ENCODE results near the gene LRRC27. TPM values are rescaled to one million over a fixed set of nuclear protein-coding genes. Genes with fewer than 3 reads are reported as not detected.
A peak's percentile ranks its signal among the peaks of the same experiment; 100 is the strongest.

LRRC27 gene
- total and polyA plus RNA-seq, 2 of the 4 experiments (the other 2 are of a cell fraction) = 3.8 to 5.3 TPM

DNA sequence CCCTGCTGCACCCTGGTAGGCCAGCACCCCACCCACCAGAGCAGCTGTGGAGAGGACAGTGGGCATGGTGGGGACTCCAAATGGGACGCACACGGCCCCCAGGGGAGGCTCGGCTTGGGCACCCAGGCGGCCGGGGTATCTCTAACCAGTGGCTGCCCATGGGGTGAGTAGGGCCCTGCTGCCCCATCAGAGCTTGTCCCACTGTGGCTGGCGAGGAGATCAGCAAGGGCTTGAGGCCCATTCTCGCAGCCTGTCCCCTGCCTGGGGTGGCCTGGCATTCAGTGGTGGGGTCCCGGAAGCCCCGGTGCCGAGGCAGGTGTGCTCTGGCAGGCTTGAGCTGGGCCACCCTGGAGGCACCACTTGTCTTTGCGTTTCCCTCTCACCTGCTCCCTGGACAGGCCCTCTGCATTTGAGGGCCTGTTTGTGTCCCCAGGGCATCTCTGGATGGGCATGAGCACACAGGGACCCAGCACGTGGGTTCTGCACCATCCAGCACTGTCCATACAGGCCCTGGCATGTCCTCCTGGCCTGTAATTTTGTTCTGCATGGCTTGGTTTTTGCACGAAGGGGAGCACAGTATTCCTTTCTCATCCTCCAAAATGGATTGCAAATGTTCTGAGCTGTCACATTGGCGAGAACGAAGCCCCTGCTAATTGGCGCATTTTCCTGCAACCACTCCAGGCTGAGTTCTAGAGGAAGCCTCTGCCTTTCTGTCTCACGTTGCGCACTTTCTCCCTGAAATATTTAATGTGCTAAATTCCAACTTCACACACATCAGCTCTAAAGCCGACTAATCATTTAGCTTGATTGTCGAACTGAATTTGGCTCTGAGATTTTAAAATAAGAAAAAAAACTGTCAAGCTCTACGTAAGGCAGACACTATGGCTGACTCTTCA, 92.2 kb downstream of the LRRC27 start (continued):
- TF ChIP-seq BHLHE40 (IDR thresholded peaks at IDR 0.05; ENCODE audit: low read depth, low read length) (no peak), NFE2L2 (IDR thresholded peaks at IDR 0.05; ENCODE audit: low read depth, low read length) (no peak)

- no peak overlapping the region for H3K23ac ChIP-seq (ENCODE audit: low read depth, low read length)
- no peak overlapping the region for H4K91ac ChIP-seq (ENCODE audit: insufficient read depth, low read depth, low read length)
- no peak overlapping the region for H3K4me2 ChIP-seq (ENCODE audit: low read depth, low read length)
- no peak overlapping the region for H3K4ac ChIP-seq (ENCODE audit: low read depth, low read length)
- H3K9me3 ChIP-seq (ENCODE audit: control insufficient read depth, insufficient read depth, low read length) = no peaks in the 10 kb centered on the region
- no peak overlapping the region for H2AK9ac ChIP-seq (replicated peaks; ENCODE audit: low read depth, low read length, poor library complexity)
- H2AK5ac ChIP-seq (ENCODE audit: low read depth, low read length) = no peak overlapping the region
- dilution Hi-C loops (cut with HindIII; ENCODE audit: low sequenced_read_pairs, unreplicated experiment) (no loop called here), intact Hi-C loops (cut with micrococcal nuclease) (no loop called here), in situ Hi-C loops (cut with MboI; ENCODE audit: low sequenced_read_pairs) (no loop called here)
- H3K4me1 ChIP-seq (ENCODE audit: control insufficient read depth, insufficient read depth, low read length) = peaks cover 8% of the 10 kb centered on the region
- no peaks in the 10 kb centered on the region for H3K36me3 ChIP-seq (ENCODE audit: control insufficient read depth, insufficient read depth, low read length)
- peaks cover 8% of the 10 kb centered on the region for H3K9me1 ChIP-seq (ENCODE audit: insufficient read depth, low read length)
- no peaks in the 10 kb centered on the region for H3K27me3 ChIP-seq (ENCODE audit: control insufficient read depth, insufficient read depth, low read length)
- 97% methylated on average over 32 of the region's 61 CpGs; no CpG with 5 or more reads in 1 of the 2 experiments for WGBS, 2 experiments (ENCODE audit: extremely low coverage in 2 of 2, insufficient read length in 1 of 2)
- no peak overlapping the region for H4K5ac ChIP-seq (ENCODE audit: low read depth, low read length)
- POLR2A ChIA-PET (ENCODE audit: unreplicated experiment) = no interaction called here
- no peak overlapping the region for H2BK5ac ChIP-seq (ENCODE audit: low read depth, low read length, poor library complexity, severe bottlenecking)
- H3K56ac ChIP-seq (ENCODE audit: extremely low read depth, insufficient read depth, low read length) = no peak overlapping the region
- CTCF ChIA-PET = no interaction called here
- no peak overlapping the region for H2BK20ac ChIP-seq (ENCODE audit: low read depth, low read length)
- no peak overlapping the region for H3K4me3 ChIP-seq (ENCODE audit: insufficient read depth, low read depth, low read length)
- peak overlapping the region; percentile 55 for H2AFZ ChIP-seq (replicated peaks; ENCODE audit: low read length, poor library complexity)
- H2BK15ac ChIP-seq (ENCODE audit: low read depth, low read length) = no peak overlapping the region
- BruUV-seq (replicated peaks) = no TSS peak
- H3K27ac ChIP-seq (ENCODE audit: insufficient read depth, low read length) = no peak overlapping the region
- H2BK120ac ChIP-seq (ENCODE audit: low read depth, low read length) = no peak overlapping the region
- H3K14ac ChIP-seq (replicated peaks; ENCODE audit: low read depth, low read length) = no peak overlapping the region
- H4K8ac ChIP-seq (ENCODE audit: low read depth in 2 of 2, low read length in 2 of 2) = no peak overlapping the region
- H4K20me1 ChIP-seq (ENCODE audit: insufficient read depth, low read length) = no peaks in the 10 kb centered on the region
- H3K9ac ChIP-seq (ENCODE audit: low read depth, low read length) = no peak overlapping the region
- H3K79me1 ChIP-seq (ENCODE audit: low read depth in 1 of 2, low read length in 2 of 2) = peaks cover 0 to 5% of the 10 kb centered on the region in 2 experiments; a peak in 1 of 4 replicates
- ATAC-seq (ENCODE audit: low read depth) = no peak
- no peak overlapping the region for H3K18ac ChIP-seq (ENCODE audit: low read depth, low read length)
- DNase-seq = no peak
- no peak for TF ChIP-seq MXI1 (IDR thresholded peaks at IDR 0.05; ENCODE audit: borderline replicate concordance, low read depth, low read length)
- no peak for TF ChIP-seq MAZ (IDR thresholded peaks at IDR 0.05; ENCODE audit: borderline replicate concordance, low read depth, low read length)
- TF ChIP-seq RAD21 (IDR thresholded peaks at IDR 0.05; ENCODE audit: low read length) = no peak
- TF ChIP-seq RFX5 (IDR thresholded peaks at IDR 0.05; ENCODE audit: low read depth, low read length) = no peak
- no peak for TF ChIP-seq RCOR1 (IDR thresholded peaks at IDR 0.05; ENCODE audit: insufficient replicate concordance, low read length)
- TF ChIP-seq NFE2L2 (IDR thresholded peaks at IDR 0.05; ENCODE audit: low read depth, low read length) = no peak
- TF ChIP-seq, protein P1, sequence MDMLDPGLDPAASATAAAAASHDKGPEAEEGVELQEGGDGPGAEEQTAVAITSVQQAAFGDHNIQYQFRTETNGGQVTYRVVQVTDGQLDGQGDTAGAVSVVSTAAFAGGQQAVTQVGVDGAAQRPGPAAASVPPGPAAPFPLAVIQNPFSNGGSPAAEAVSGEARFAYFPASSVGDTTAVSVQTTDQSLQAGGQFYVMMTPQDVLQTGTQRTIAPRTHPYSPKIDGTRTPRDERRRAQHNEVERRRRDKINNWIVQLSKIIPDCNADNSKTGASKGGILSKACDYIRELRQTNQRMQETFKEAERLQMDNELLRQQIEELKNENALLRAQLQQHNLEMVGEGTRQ (IDR thresholded peaks at IDR 0.05; ENCODE audit: low read depth, low read length) = no peak
- TF ChIP-seq ELK1 (IDR thresholded peaks at IDR 0.05; ENCODE audit: borderline replicate concordance, low read depth, low read length) = no peak
- no peak for TF ChIP-seq BHLHE40 (IDR thresholded peaks at IDR 0.05; ENCODE audit: low read depth, low read length)
Measured at GRCh38 chr10:132425029-132425756, 93.2 kb downstream of the LRRC27 start.
